Right lobe of liver (tissue), 6 donors: Measurements from ENCODE around the gene ASTL. TPM values are rescaled to one million over a fixed set of nuclear protein-coding genes. Genes with fewer than 3 reads are reported as not detected.

Experiments used
- ATAC-seq, 4 donors: fragments of 200-7000 bp; cut with Tn5 transposase; one replicate each; pipeline ENCODE4 v1.9.1; 2020; ENCODE audit warnings: mild to moderate bottlenecking in 4 of 4, moderate library complexity in 4 of 4
- DNase-seq, 3 donors: peaks; one replicate each; pipeline ENCODE4 v3.0.0-alpha.2; 2020
- H3K27ac ChIP-seq, 3 donors: fragments of 200-600 bp; one replicate each; pipeline ENCODE4 v1.8.0; 2022
- H3K27me3 ChIP-seq, 2 donors: fragments of 200-600 bp; one replicate each; pipeline ENCODE4 v1.8.0; 2022
- H3K36me3 ChIP-seq, 4 donors: fragments of 200-600 bp; sonication (generic) in 1 of 4; one replicate each; pipeline versions ENCODE4 v1.5.1 to v1.8.0; 2017 to 2022; ENCODE audit warnings: control low read depth in 1 of 4
- H3K4me1 ChIP-seq, 4 donors: fragments of 200-600 bp; sonication (generic) in 1 of 4; one replicate each; pipeline versions ENCODE4 v1.5.1 to v1.8.0; 2017 to 2022; ENCODE audit warnings: control low read depth in 1 of 4
- H3K4me3 ChIP-seq, 3 donors: fragments of 200-600 bp; one replicate each; pipeline ENCODE4 v1.8.0; 2022
- H3K9me3 ChIP-seq, 4 donors: fragments of 200-600 bp; sonication (generic) in 1 of 4; one replicate each; pipeline versions ENCODE4 v1.5.1 to v1.8.0; 2017 to 2022; ENCODE audit warnings: control low read depth in 1 of 4
- CTCF ChIP-seq, 4 donors: fragments of 200-600 bp in 3 of 4; fragments of 450-650 bp in 1 of 4; IDR thresholded peaks; one replicate each; pipeline versions ENCODE4 v1.5.1 to v1.8.0; 2016 to 2022; ENCODE audit warnings: antibody characterized with exemption in 4 of 4, mild to moderate bottlenecking in 2 of 4
- POLR2A ChIP-seq: fragments of 450-650 bp; IDR thresholded peaks from one replicate; pipeline ENCODE4 v1.6.1; 2017; ENCODE audit warnings: antibody characterized with exemption, mild to moderate bottlenecking
- WGBS: methylation state at CpG from one replicate; pipeline ENCODE4 v1.1.6; 2018; ENCODE audit warnings: low coverage, low lambda C conversion rate; ENCODE audit not compliant: insufficient coverage; ENCODE audit errors: missing lambda C conversion rate; 5-methylcytosine and 5-hydroxymethylcytosine counted together
- intact Hi-C, 2 donors: fragments of 100-400 bp; cut with DNase I; formaldehyde crosslinking; loops; one replicate each; pipeline versions ENCODE4 v1.11.2 to v1.14.1; 2022
- total RNA-seq, 6 experiments: library from RNA; depleted of rRNA in 2 of 6; stranded (reverse); fragments of >200 nt in 2 of 6; fragmentation: NEBNext Ultra II Directional in 3 of 6; extraction: Animal tissue kit (Norgen Biotek cat#: 25700) in 3 of 6; gene quantifications; one replicate each; pipeline versions ENCODE4 v1.1.0 to v1.2.4, GENCODE V29; 2016 to 2023
- donor health status: DM: no; HTN: yes; CAD: no.
- donor health status: DM: no; HTN: no; CAD: no.
- donor health status: DM: no; HTN: no; CAD: no.
- donor health status: DM: no; HTN: yes; CAD: no.
- donor health status: DM: no; HTN: yes; CAD: no.

The ASTL gene
- total RNA-seq, 6 experiments from 2014 or later: not detected

DNA sequence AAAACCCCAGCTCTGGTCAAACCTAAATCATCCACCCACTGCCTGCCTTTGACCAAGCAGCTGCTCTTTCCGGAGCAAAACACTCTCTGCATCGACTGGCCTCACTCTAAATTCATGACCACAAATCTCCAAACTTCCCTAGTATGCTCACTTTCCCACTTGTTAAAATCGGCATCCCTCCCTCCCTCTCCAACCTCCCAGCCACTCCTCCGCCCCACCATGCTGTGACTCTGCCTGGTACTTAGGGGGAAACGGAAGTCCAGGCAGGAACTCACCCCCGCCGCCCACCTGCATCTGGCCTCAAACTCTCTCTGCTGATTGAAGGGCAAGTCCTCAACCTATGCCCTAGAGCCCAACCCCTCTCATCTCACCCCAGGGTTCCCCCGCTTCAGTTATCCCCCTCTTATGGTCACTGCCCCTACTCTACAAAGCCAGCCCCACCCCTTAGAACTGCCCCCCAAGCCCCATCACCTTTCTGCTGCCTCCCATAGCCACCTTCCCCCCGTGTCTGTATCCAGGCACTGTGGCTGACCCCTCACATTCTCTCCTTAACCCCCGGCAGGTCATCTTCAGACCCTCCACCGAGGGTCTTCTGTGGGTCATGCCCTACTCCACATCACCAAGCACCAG, 18.1 kb downstream of the ASTL start:
- Histone ChIP-seq H3K27ac (no peak overlapping the region), H3K4me1 (peaks cover 0 to 6% (median 0%) of the 10 kb centered on the region in 4 donors), H3K27me3 (no peaks in the 10 kb centered on the region), H3K9me3 (no peaks in the 10 kb centered on the region), H3K36me3 (no peaks in the 10 kb centered on the region), H3K4me3 (no peak overlapping the region)
- ATAC-seq (no peak), DNase-seq (no peak)
- intact Hi-C loops: no loop called here
- WGBS: 30% methylated on average over 11 of the region's 11 CpGs
- TF ChIP-seq POLR2A (no peak), CTCF (IDR thresholded peaks at IDR 0.05) (no peak)

DNA sequence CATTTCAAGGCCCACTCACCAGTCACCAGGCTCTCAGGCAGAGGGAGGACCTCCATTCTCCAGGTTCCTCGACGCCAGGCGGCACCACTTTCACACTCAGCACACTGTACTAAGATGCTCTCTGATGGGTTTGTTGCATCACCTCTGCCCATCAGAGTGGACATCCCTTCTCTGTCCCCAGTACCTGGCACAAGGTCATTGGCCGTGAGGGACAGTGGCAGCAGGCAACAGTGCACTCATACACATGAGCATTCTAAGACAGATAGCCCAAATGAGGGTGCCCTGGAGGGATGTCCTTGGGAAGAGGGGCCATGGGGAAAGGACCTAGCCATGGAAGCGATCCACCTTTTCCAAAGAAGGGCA, 18.9 kb downstream of the ASTL start:
- ATAC-seq (no peak), DNase-seq (no peak)
- no peaks in the 10 kb centered on the region for H3K27me3 ChIP-seq
- no peak overlapping the region for H3K4me3 ChIP-seq
- H3K4me1 ChIP-seq: peaks cover 0 to 6% (median 0%) of the 10 kb centered on the region in 4 donors
- intact Hi-C loops: no loop called here
- H3K27ac ChIP-seq: no peak overlapping the region
- no peaks in the 10 kb centered on the region for H3K36me3 ChIP-seq
- H3K9me3 ChIP-seq: no peaks in the 10 kb centered on the region
- WGBS: 86% methylated on average over 4 of the region's 5 CpGs
- TF ChIP-seq POLR2A (no peak), CTCF (IDR thresholded peaks at IDR 0.05) (no peak)

- H3K27me3 ChIP-seq: no peaks in the 10 kb centered on the region
- peaks cover 0 to 6% (median 0%) of the 10 kb centered on the region in 4 donors for H3K4me1 ChIP-seq
- TF ChIP-seq CTCF (IDR thresholded peaks at IDR 0.05): no peak
- TF ChIP-seq POLR2A: no peak
- 86% methylated on average over 3 of the region's 13 CpGs for WGBS
- ATAC-seq (no peak), DNase-seq (peak in 1 of 3 donors; percentile 50)
- no peaks in the 10 kb centered on the region for H3K9me3 ChIP-seq
- no peak overlapping the region for H3K4me3 ChIP-seq
- no peak overlapping the region for H3K27ac ChIP-seq
- intact Hi-C loops: no loop called here
- H3K36me3 ChIP-seq: no peaks in the 10 kb centered on the region
Observed at GRCh38 chr2:96118698-96119388, 19.5 kb downstream of the ASTL start.

DNA sequence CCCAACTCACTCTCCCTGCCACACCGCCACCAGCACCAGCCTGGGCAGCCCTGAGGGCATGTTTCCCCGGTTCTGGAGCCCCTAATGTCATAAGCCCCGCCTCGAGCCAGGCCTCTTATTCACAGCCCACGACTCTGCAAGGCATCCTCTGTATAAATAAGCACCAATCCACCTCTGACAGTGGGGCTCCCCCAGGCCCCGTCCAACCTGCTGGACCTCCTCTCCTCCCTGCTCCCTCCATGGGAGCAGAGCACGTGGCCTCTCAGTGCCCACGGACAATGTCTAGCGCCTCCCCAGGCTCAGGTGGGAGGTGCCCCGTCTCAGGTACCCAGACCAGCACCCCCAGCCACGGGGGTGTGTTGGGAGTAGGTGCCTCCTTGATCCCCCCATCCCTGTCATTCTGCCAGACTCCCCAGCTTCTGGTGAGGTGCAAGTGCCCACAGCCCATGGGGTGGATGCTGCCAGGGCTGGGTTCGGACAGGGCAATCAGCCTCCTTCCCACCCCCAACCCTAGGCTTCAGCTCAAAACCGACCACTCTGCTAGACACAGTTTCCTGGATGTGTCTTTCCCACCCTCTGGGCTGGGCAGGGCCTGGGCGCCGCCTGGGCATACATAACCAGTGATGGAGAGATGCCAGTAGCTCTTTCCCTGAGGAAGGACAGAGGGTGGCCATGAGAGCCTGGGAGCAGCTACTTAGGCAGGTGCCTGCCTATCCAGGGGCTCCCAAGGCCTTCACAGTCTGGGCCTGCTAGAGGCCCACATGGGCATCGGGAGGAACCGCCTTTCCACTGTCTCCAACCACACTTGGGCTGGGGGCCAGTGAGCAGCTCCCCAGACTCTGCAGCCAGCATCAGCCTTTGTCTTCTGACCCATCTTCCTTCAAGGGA, 20.4 kb downstream of the ASTL start:
- Histone ChIP-seq H3K27me3 (no peaks in the 10 kb centered on the region), H3K27ac (no peak overlapping the region), H3K4me1 (peaks cover 0 to 6% (median 0%) of the 10 kb centered on the region in 4 donors), H3K4me3 (no peak overlapping the region), H3K9me3 (no peaks in the 10 kb centered on the region), H3K36me3 (no peaks in the 10 kb centered on the region)
- 38% methylated on average over 6 of the region's 17 CpGs for WGBS
- no peak for TF ChIP-seq POLR2A
- TF ChIP-seq CTCF (IDR thresholded peaks at IDR 0.05): no peak
- ATAC-seq (no peak), DNase-seq (peak in 1 of 3 donors; percentile 33)
- intact Hi-C loops: no loop called here
